Ramos (cell line): ENCODE results near the gene CYP46A1.
"Not testable (repeated sequence)": the region's sequence is repeated elsewhere in the genome, so short reads cannot be mapped to it uniquely, and the experiment has no call there.

ENCODE experiments used
- in situ Hi-C: fragments of 300-500 bp; cut with MboI; formaldehyde crosslinking; loops from one replicate; pipeline ENCODE4 v1.14.3; 2022; ENCODE audit warnings: low sequenced_read_pairs; ENCODE audit not compliant: unreplicated experiment

CYP46A1 gene

DNA sequence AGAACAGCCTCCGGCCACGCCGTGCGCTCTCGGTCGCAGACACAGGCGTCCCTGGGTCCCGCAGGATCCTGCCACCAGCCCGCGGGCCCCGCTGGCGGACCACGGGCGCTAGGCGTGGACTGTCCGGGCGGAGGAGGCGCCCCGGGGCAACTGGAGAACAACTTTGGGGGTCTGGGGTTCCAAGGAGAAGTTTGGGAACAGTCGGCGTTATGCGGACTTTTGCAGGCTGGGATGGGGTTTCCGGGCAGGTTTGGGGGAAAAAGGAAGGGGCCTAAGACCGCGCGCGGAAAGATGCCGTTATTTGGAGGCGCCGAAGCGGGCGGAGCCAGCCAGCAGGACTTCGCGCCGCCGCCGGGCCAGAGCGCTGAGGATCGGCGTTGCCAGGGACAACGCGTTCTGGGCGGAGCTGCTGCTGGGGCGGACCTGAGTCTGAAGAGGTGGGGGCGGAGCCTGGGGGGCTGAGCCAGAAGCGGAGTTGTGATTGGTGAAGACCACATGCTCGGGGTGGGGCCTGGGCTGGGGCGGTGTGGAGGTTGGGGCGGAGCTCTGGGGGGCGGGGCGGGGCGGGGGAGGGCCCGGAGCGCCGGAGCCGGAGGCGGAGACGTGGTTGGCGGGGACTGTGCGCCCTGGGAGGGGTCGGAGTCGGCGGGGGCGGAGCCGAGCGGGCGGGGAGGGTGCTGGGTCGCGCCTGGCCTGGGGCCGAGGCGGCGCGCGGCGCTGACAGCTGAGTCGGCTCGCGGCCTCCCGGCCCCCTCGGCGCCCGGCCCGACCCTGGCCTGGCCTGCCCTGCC is at the start of gene CYP46A1:
CYP46A1 (plus strand) TSS at position 680 of the 791 bp plus-strand sequence. CDS start 120 bp downstream, outside the sequence.
- in situ Hi-C loops, result no loop called here

DNA sequence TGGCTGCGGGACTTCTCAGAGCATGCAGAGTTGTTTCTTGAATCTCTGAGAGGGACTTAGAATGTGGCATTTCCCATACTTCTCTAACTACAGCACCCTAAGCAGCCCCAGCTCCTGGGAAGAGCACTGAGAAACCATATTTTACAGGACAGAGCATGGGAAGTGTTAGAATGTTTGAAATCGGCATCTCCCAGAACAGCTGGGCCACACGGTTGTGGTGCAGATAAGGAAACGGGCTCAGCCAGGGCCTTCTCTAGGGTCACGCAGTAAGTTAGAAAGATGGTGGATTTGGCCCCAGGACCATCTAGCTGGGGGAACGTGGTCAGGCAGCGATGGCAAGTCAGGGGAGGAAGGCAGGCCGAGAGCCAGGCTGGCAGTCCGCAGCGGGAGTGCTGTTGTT is 49.7 kb upstream of the CYP46A1 start:
- in situ Hi-C loops, result no loop called here

DNA sequence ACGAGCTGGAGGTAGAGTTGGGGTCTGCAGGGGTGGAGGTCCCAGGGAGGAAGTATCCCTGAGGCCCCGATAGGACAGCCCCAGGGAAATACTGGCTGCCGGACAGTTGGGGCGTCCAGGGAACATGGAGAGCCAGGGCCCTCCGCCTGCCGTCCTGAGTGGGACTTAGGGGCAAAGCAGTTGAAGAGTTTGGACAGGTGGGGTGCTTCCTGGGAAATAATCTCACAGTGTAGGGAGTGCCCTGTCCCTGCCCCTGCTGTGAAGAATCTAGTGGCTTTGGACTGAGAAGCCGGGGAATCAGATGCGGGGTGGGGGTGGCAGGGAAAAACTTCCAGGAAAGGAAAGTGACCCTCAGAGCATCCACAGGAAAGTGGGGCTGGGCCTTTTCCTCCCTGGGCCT is 49.0 kb upstream of the CYP46A1 start:
- in situ Hi-C loops, result no loop called here

DNA sequence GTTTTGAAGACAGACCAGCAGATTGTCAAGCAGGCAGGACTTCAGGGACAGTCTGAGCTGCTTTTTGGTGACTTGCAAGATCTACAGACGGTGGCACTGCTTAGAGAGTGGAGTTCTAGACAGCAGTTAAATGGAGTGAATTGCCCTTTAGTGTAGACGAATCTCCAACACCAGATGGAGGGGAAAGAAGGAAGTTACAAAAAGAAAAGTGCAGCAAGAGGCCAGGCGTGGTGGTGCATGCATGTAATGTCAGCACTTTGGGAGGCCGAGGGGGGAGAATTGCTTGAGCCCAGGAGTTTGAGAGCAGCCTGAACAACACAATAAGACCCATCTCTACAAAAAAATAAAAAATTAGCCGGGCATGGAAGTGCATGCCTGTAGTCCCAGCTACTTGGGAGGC is 47.6 kb upstream of the CYP46A1 start:
- in situ Hi-C loops, result no loop called here

DNA sequence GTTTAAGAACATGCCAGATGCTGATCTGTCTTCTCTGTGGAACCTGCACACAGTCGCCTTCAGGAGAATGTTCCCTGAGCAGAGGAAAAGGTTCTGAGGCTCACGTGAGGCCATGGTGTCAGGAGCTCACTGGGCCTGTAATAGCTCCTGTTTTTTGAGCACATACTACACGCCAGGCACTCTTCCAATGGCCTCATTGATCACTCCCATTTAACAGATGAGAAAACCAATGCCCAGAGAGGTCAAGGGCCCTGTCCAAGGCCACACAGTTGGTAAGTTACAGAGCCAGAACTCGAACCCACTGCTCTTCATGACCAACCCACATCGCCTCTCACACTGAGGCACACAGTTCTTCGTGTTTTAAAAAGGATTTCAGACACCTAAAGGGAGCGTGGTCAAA is 46.5 kb upstream of the CYP46A1 start:
- in situ Hi-C loops, result no loop called here

DNA sequence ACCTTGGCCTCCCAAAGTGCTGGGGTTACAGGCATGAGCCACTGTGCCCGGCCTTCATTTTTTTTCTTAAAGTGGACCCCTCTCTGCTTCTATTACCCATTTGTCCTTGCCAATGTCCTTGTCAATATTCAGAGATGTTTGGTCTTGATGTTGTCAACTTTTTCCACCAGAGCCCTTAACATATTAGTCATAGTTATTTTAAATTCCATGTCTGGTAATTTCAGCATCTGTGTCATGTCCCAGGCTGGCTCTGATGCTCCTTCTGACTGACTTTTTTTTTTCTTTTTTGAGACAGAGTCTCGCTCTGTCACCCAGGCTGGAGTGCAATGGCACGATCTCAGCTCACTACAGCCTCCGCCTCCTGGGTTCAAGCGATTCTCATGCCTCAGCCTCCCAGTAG is 41.3 kb upstream of the CYP46A1 start:
- in situ Hi-C loops, result not testable (repeated sequence)

DNA sequence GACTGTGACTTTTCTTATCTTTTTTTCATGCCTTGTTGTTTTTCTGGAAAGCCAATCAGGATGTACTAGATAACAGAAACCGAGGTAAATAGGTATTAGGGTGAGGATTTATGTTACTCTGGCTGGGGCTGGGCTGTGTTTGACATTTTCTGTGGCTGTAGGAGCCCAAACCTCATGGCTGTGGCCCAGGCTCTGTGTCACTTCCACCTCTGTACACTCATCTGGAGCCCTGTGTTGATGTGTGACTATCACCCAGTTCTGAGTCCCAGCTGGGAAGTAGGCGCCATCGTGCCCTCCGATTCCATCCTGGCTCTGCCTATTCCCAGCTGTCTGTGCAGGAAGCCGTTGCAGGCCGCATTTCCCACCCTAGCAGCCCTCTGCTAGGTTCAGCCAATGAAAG is 40.8 kb upstream of the CYP46A1 start:
- in situ Hi-C loops, result no loop called here

DNA sequence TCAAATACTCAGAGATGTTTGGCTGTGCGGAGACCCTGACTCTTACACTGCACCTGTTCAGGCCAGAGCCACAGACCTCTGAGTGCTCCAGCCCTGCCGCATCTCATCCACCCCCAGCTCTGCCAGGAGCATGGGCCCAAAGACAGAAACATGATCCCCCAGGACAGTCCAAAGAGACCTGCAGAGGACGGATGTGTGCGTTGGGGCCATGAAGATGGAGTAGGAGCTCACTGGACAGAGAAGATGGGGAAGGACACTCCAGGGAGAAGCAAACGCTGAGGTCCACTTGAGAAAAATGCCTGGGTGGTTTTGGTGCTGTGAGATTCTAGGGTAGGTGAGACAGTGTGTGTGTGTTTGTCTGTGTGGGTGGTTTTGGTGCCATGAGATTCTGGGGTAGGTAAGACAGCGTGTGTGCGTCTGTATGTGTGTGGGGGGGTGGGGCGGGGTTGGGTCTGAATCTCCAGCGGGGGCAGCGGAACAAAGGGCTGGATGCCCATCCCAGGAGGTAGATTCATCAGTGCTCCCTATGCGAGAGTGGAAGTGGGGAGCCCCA is 40.0 kb upstream of the CYP46A1 start:
- in situ Hi-C loops, result no loop called here

DNA sequence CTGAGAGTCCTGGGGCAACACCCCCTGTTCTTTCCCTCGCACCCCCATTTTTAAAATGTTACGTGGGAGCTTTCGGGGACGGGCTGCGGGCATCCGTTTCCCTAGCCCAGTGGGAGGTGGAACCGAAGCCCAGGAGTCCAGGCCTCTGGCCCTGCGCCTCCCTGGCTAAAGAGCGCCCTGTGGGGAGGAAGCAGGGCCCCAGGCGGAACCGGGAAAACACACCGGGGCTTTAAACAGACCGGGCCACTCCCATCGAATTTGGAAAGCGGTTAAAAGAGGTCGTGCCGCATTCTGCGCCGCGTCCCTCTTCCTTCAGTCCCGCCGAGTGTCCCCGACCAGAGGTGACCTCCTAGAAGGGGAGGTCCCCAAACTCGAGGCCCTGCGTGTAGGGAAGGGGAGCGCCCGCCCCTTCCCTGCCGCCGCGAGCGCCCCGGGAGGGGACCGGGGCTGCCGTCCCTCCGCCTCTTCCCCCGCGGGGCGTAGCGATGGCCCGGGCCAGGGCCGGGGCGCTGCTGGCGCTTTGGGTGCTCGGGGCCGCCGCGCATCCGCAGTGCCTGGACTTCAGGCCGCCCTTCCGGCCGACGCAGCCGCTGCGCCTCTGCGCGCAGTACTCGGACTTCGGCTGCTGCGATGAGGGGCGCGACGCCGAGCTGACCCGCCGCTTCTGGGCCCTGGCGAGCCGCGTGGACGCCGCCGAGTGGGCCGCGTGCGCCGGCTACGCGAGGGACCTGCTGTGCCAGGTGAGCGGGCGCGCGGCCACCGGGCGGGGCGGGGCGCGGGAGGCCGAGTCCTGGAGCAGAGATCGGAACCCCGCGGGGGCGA is 39.2 kb upstream of the CYP46A1 start, which contains the start of gene HHIPL1:
HHIPL1 (plus strand) TSS at position 407 of the 822 bp plus-strand sequence; CDS start at position 486, 79 bp downstream.
- in situ Hi-C loops, result no loop called here

DNA sequence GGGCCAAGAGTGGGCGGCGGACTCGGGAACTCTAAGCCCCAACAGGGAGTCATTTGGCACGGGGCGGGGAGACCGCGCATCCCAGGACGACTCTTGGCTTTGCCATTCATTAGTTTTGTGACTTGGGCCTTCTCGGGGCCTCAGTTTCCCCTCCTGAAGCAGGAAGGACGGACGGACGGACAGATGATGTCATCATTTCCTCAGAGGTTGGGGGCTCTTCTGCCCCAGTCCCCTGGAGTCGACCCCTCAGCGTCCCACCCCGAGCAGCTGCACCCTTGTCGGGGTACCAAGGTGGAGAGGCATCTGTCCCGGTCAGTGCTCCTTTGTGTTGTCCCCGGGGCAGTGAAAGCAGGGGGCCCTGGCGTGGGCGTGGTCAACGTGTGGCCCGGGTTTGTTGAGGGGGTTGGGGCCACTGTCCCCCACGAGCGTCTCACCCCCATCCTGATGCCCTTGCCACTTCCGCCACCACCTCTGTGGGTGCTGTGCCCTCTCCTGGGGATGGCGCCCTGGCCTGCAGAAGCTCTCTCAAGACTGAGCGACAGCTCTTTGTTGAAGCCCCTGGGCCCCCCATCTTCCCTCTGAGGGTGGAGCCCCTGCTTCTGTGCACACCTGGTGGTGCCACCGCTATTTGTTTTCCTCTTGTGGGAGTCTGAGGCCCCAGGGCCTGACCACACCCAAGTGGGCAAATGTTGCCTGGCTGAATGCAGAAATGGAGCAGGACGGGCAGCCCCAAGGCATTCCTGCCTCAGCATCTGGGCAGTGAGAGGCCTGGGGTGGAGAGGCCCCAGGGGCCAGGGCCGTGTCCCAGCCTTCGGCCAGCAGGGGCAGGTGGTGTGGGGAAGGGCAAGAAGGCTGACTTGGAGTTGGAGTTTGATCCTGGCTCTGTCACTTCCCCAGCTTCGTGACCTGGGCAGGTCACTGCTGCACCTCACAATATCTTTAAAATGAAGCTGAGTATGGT is 38.3 kb upstream of the CYP46A1 start:
- in situ Hi-C loops, result no loop called here

DNA sequence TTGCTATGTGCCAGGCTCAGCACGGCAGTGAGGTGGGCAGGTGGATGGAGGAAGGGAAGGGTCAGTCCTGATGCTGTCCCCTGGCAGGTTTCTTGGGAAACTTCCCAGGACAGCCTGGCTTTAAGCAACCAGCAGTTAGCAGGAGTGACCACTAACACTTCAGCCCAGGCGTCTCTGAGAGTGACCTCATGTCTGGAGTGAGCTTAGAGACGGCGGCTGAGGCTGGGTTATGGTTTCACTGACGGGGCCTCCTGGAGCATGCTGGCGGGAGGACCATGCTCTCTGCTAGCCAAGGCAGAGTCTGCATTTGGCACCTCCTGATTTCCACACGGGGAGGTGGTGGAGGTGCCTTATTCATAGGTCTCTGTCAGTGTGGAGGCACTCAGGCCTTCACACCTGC is 36.7 kb upstream of the CYP46A1 start:
- in situ Hi-C loops, result no loop called here

DNA sequence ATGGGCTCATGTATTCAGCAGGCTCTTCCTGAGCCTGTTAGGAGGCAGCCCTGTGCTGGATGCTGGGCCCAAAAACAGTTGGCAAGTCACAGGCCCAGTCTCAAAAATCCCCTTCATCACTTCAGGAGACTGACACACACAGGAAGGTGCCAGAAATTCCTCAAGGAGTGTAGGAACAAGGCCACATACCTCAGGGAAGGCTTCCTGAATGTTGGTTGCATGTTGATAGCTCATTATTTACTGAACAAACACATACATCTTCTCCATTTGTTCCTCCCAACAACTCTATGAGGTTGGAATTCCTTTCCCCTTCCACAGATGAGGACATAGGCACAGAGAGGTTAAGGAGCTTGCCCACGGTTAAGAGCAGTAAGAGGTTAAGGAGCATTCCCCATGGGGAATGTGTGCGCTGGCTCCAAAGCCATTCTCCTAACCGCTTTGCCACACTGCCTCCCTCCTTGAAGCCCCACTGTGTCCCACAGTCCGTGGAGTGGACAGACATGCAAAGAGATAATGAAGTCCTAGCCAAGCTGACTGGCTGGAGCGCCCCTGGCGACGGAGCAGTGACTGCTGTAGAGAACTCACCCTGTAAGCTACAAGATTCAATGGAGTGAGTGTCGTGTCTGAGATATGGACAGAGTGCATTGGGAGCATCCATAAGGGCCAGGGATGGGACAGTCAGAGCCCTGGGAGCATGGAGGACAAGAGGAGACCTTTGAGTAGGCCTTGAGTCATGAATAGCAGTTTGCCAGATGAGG is 35.9 kb upstream of the CYP46A1 start:
- in situ Hi-C loops, result no loop called here

DNA sequence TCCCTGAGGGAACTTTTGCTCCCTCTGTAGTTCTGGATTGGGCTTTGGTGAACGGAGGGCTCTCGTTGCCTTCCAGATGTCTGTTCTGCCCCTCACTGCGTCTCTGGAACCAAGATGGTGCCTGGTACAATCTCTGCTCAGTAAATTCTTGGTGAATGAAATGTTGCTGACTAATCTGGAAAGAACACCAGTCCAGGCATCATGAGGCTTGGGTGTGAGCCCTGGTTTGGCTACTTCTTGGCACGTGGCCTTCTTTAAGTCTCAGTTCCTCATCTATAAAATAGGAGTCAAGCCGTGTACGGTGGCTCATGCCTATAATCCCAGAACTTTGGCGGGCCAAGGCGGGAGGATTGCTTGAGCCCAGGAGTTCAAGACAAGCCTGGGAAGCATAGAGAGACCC is 34.9 kb upstream of the CYP46A1 start:
- in situ Hi-C loops, result no loop called here

DNA sequence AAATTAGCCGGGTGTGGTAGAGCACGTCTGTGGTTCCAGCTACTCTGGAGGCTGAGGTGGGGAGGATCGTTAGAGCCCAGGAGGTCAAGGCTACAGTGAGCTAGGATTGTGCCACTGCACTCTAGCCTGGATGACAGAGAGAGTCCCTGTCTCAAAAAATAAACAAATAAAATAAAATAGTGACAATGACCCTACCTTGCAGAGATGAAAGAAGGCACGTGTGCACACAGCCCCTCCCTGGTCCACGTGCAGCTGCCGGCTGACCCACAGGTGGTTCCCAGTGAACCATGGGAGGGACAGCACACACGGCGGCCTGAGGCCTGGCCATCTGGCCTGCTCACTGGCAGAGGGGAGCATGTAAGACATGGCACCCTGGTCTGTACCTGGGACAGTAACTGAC is 34.5 kb upstream of the CYP46A1 start:
- in situ Hi-C loops, result no loop called here

DNA sequence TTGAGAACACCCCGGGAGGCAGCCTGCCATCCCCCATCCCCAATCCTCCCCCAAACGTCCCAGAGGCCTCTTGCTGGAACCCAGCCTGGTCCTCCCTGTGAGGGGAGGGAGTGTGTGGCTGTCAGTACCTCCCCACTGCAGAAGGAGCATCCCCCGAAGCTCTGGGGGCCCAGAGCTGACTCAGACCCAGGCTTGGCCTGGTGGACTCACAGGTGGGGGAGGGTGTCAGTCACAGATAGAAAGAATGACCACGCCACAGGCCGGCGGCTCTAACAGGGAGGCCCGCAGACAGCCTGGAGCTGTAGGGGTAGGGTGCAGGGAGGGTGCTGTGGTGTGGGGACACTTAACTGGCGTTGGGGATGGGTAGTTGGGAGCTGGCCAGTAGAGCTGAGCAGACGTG is 33.9 kb upstream of the CYP46A1 start:
- in situ Hi-C loops, result no loop called here

DNA sequence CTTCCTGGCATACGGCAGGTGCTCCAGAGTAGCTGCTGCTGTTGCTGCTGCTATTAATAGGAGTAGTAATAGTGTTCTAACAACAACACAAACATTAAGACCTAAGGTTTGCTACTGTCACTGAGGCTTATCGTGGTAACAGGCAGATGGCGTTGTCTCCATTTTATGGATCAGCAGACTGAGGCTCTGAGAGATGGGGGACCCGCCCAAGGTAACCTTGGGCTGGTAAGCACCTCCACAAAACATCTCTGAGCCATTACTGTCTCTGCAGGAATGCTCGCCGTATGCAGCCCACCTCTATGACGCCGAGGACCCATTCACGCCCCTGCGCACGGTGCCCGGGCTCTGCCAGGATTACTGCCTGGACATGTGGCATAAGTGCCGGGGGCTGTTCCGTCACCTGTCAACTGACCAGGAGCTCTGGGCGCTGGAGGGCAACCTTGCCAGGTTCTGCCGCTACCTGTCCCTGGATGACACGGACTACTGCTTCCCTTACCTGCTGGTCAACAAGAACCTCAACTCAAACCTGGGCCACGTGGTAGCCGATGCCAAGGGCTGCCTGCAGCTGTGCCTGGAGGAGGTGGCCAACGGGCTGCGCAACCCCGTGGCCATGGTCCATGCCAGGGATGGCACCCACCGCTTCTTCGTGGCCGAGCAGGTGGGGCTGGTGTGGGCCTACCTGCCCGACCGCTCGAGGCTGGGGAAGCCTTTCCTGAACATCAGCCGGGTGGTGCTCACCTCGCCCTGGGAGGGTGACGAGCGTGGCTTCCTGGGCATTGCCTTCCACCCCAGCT is 31.9 kb upstream of the CYP46A1 start:
- in situ Hi-C loops, result no loop called here

DNA sequence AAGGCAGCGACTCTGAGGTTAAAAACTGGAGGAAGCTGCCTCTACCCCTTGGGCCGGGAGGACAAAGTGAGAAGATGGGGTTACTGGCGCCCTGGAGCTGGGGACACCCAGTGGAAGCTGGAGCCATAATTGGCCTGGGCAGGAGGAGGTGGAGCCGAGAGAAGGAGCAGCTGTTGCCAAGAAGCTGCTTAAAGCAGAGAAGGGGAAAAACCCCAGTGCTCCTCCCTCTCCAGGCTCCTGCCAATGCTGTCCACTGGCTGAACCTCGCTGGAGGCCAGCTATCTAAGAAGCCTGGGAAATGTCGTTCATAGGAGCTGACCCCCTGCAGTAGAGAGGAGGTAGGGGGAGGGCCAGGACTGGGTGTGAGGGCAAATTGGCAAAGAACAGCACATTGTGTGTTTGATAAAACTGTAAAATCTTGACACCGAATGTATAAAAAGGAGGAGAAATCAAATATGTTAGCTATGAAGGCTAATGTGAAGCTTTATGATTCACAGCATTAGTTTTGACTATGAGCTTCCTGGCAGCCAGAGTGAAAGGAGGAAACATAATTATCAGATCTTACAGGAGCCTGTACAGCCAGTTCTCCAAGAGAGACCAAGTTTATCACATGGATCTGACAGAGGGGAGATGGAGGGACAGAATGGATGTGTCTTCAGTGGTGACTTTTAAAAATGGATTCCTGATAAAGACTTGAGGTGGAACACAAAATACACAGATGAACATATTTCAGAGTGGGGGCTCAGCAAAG is 29.7 kb upstream of the CYP46A1 start:
- in situ Hi-C loops, result no loop called here

DNA sequence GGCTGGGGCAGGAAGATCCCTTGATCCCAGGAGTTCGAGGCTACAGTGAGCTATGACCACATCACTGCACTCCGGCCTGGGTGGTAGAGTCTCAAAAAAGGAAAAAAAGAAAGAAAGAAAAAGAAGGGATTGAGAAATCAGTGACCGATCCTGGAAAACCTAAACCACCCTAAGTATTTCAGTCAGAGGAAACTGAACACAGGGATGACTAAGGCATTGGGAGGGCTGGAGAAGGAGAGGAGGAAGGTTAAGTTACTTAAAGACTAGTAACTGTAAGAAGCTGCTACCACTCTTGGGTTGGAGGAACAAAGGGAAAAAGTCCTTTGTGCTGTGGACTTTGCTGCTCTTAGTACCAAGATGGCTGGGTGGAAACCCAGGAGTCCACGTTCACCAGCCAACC is 28.6 kb upstream of the CYP46A1 start:
- in situ Hi-C loops, result no loop called here
